Upper lobe of left lung (tissue), 4 donors: ENCODE data around the gene SDK1.

Source experiments
- CTCF ChIP-seq, 6 experiments: fragments of 450-650 bp in 4 of 6; fragments of 200-600 bp in 2 of 6; sonication (generic) in 2 of 6; IDR thresholded peaks; one replicate each; pipeline ENCODE4 v1.5.1; 2016 to 2019; ENCODE audit warnings: antibody characterized with exemption in 6 of 6
- EP300 ChIP-seq, 4 donors: sonication (generic); formaldehyde crosslinking; IDR thresholded peaks; one replicate each; pipeline ENCODE4 v1.5.1; 2017; ENCODE audit warnings: antibody characterized with exemption in 4 of 4, control low read depth in 2 of 4
- POLR2A ChIP-seq, 4 donors: fragments of 450-650 bp; IDR thresholded peaks; one replicate each; pipeline ENCODE4 v1.5.1; 2016 to 2017; ENCODE audit warnings: antibody characterized with exemption in 4 of 4, mild to moderate bottlenecking in 2 of 4
- POLR2AphosphoS5 ChIP-seq, 2 donors: sonication (generic); formaldehyde crosslinking; IDR thresholded peaks; one replicate each; pipeline ENCODE4 v1.5.1; 2017; ENCODE audit warnings: antibody characterized with exemption in 2 of 2

- TF ChIP-seq POLR2A (IDR thresholded peaks at IDR 0.05) = no peak
- no peak for TF ChIP-seq EP300 (IDR thresholded peaks at IDR 0.05)
- no peak for TF ChIP-seq CTCF (IDR thresholded peaks at IDR 0.05)
- TF ChIP-seq POLR2AphosphoS5 (IDR thresholded peaks at IDR 0.05) = no peak
Observed at GRCh38 chr7:3356173-3356572, 55.1 kb downstream of the SDK1 start.
